IPS-18c (cell line): ENCODE results near the gene ADGRA1.
"Not testable (repeated sequence)": the region's sequence is repeated elsewhere in the genome, so short reads cannot be mapped to it uniquely, and the experiment has no call there.

Source experiments
- H3K4me3 ChIP-seq: 2 replicates; pipeline ENCODE4 v1.7.0; 2013; ENCODE audit warnings: low read depth, mild to moderate bottlenecking, low read length, moderate library complexity; ENCODE audit not compliant: insufficient read depth
- H3K9me3 ChIP-seq: one replicate; pipeline ENCODE4 v1.6.1; 2013; ENCODE audit warnings: mild to moderate bottlenecking, low read length, moderate library complexity; ENCODE audit not compliant: control insufficient read depth, insufficient read depth

ADGRA1 gene

DNA sequence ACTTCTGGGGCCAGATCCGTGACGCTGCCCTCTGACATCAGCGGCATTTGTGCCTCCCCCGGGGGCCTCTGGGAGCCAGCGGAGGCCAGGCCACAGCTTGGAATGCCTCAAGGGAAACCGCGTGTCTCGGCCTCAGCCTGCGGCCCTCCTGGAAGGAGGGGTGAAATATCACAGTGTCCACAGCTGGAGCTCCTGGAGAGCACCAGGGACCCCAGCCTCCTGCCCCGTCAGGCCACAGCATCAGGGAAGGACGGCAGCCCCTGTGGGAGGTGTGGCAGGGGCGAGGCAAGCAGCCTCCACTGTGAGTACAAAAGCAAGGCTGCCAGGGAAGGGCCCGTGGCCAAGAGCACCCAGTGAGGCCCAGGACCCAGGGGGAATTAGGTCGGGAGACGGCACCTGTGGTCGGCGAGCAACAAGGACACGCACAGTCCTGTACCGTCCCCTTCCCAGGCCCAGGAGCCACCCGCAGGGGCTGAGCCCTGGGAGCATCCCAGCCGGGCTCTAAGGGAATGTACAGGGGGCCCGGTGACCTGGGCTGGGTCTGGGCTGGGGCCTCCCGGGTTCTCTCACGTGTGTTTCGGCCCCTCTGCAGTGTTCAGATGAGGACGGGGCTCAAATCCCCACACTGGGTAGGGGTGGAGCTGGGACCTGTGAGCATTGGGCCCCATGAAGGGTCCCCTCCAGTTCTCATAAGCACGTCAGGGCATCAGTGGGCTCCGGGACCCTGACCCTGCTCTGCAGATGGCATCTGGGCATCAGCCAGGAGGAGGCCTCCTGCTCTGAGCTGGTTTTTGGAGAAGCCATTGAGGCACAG lies 53.6 kb downstream of the ADGRA1 start:
- Histone ChIP-seq H3K4me3 (no peak overlapping the region), H3K9me3 (no peaks in the 10 kb centered on the region)

DNA sequence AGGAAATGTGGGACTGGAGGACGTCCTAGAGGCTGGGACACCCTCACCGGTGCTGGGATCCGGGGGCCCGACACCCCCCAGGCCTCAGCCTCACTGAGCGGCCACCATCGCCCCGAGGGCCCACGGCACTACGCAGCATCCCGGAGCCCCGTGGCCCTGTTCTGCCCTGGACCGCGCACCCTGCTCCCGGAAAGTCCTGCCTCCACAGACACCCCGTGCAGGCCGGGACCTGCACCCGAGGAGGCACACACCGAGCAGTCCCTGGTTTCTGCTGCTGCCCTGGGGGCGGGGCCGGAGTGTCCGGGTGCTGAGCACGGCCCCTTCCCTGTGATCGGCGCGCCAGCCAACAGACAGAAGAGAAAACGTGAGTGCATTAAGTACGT lies 54.2 kb downstream of the ADGRA1 start:
- H3K4me3 ChIP-seq = no peak overlapping the region
- H3K9me3 ChIP-seq = no peaks in the 10 kb centered on the region

DNA sequence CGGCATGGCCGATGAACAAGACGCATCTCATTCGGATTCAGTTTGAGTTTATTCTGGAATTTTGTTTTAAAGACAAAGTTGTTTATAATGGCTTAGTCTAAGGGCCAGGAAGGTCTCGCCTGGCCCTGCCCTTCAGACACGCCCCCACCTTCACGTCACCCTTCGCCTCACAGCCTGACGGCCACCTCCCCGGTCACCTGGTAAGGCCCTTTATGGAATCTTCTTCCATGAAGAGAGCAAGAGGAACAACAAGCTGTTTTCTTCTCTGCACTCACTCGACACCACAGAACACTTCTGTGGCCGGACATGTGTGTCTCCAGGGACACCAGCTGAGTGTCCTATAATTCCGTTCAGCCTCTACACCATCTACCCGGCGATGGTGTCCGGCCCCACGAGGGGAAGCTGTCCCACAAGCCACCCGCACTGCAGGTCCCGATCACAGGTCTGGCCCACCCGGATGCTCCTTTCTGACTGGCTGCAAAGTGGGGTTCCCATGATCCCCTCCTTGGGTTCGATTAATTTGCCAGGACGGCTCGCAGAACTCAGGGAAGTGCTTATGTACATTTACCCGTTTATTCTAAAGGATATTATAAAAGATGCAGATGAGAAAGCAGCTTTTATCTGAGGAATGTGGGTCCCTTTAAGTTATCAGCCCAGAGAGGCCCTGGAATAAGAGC lies 54.9 kb downstream of the ADGRA1 start:
- H3K9me3 ChIP-seq = no peaks in the 10 kb centered on the region

DNA sequence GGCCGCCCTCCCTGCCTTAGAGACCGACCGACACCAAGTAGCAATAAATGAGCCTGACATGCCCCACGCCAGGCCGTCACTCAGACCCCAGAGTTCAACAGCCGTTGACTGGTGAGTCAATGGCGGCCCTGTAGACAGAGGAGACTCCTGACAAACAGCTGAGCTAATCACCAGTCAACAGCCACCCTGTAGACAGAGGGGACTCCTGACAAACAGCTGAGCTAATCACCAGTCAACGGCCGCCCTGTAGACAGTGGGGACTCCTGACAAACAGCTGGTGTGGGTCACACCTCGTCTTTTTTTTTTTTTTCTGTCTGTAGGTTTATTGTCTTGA lies 55.4 kb downstream of the ADGRA1 start:
- H3K9me3 ChIP-seq = no peaks in the 10 kb centered on the region
- no peak overlapping the region for H3K4me3 ChIP-seq

More for the DNA sequence above, 54.9 kb downstream of the ADGRA1 start:
- no peak overlapping the region for H3K4me3 ChIP-seq

DNA sequence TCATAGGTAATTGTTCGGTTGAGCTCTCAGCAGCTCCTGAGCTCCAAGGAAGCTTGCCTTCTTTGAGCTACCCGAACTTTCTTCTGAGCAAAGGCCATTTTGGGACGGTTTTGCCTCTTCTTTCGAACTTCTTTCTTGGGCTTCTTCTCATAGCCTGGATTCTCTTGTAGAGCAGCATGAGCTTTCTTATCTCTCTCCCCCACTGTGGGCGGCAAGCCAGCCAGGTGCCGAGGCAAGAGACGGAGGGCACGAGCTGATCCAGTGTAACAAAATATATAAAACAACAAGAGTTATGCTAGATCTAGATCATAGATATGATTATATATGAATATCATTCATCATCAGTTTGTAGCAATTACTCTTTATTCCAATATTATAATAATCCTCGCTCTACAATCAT lies 55.8 kb downstream of the ADGRA1 start:
- no peak overlapping the region for H3K4me3 ChIP-seq
- no peaks in the 10 kb centered on the region for H3K9me3 ChIP-seq

DNA sequence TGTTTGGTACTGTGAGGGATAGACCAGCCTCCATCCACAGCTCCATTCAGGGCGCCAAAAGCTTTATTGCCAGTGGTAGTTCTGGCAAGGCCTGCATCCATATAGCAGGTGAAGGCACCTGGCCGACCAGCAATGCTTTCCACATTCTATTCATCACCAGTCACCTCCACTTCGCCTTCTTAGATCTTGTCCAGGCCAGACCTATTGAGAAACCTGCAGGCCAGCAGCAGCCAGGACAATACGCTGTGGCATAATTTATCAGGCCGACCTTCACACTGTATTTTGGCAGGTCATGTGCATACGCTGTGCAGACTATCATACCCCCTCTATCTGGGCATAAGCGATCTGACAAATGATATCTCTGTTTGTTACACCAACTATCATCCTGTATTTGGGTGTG lies 57.0 kb downstream of the ADGRA1 start:
- Histone ChIP-seq H3K9me3 (no peaks in the 10 kb centered on the region), H3K4me3 (no peak overlapping the region)

DNA sequence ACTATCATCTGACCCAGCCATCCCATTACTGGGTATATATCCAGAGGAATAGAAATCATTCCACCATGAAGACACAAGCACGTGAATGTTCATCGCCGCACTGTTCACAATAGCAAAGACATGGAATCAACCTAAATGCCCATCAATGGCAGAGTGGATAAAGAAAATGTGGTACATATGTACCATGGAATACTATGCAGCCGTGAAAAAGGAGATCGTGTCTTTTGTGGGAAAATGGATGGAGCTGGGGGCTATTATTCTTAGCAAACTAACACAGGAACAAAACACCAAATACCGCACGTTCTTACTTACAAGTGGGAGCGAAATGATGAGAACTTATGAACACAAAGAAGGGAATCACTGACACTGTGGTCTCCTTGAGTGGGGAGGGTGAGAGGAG lies 62.5 kb downstream of the ADGRA1 start:
- H3K9me3 ChIP-seq = peaks cover under 1% of the 10 kb centered on the region
- H3K4me3 ChIP-seq = no peak overlapping the region

DNA sequence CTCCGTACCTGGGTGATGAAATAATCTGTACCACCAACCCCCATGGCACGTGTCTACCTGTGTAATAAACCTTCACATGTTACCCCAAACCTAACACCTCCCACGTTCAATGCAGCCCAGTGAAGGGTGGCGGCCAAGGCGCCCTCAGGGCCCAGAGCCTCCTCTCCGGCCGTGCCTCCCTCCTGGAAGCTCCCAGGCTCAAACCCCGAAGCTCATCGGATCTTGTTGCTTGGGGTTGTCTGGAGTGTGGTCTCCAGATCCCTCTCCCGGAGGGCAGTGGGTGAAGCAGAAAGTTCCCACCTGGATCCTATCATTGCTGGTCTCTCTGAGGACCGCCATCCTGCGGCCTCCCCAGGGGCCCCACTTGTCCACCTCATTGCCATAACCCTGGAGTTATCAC lies 62.9 kb downstream of the ADGRA1 start:
- peaks cover 2% of the 10 kb centered on the region for H3K9me3 ChIP-seq
- no peak overlapping the region for H3K4me3 ChIP-seq

DNA sequence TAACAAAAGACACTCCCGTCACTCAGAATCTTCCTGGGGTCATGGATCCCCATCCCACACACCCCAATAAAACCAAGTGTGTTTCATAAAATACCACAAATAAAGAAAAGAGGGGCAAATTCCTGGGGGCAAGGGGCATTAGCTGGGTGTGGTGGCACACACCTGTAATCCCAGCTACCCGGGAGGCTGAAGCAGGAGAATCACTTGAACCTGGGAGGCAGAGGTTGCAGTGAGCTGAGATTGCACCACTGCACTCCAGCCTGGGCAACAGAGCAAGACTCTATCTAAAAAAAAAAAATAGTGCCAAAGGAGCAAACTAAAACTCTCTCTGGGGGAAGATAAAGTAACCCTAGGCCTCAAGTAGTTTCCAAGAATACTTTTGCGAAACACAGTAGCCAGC lies 63.3 kb downstream of the ADGRA1 start:
- H3K9me3 ChIP-seq, H3K4me3 ChIP-seq: not testable (repeated sequence)

DNA sequence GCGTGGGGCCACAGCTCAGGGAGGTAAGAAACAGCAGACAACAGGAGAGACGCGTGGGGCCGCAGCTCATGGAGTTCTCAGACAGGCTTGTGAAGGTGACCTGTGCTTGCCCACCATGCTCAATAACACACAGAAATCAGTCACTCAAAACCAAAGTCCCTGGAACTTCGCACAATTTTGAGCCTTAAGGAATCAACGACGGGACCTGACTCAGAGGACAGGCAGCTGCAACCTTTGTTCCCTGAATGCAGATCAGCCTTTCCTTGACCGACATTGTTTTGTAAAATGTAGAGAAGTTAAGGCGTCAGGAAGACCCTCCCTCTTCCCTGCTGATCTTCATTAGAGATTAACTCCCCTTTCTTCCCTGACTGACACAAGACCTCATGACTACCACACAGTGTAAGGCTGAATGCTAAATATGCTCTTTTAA lies 63.8 kb downstream of the ADGRA1 start:
- Histone ChIP-seq H3K9me3 (peaks cover 2% of the 10 kb centered on the region), H3K4me3 (no peak overlapping the region)

DNA sequence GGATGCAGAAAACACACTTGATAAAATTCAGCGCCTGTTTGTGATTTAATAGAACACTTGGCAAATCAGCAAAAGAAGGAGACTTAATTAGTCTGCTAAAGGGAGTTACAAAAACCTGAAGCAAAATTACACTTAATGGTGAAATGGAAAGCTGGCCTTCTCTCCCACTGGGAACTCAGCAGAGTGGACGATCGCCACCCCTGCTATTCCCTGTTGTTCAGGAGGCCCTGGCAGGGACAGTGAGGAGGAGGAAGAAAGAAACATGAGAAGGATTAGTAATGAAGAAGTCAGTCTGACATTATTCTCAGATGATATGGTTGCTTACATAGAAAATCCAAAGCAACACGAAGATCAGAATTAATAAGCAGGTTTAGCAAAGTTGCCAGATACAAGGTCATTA lies 66.7 kb downstream of the ADGRA1 start:
- Histone ChIP-seq H3K4me3 (no peak overlapping the region), H3K9me3 (peaks cover 2% of the 10 kb centered on the region)

DNA sequence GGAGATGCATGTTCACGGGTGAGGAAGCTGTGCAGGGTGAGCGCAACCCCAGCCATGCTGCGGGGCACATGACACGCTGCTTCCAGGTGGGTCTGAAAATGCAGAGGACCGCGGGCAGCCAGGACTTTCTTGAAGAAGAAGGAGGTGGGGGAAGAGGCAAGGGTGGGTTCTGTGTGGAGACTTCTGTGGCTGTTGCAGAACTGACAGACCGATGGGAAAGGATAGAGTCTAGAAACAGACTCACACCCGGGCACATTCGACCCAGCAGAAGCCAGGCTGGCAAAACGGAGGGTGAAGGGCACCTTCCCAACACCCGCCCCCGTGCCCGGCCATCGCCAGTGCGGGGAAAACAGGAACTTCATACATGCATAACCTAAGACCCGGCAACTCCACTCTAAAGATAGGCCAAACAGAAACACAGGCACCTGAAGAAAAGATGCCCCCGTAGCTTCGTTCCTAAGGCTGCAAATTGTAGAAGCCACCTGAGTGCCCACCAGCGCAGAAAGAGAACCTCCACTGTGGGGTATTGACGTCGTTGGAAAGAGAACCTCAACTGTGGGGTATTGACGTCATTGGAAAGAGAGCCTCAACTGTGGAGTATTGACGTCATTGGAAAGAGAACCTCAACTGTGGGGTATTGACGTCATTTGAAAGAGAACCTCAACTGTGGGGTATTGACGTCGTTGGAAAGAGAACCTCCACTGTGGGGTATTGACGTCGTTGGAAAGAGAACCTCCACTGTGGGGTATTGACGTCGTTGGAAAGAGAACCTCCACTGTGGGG lies 67.5 kb downstream of the ADGRA1 start:
- H3K9me3 ChIP-seq = peaks cover 2% of the 10 kb centered on the region
- no peak overlapping the region for H3K4me3 ChIP-seq

DNA sequence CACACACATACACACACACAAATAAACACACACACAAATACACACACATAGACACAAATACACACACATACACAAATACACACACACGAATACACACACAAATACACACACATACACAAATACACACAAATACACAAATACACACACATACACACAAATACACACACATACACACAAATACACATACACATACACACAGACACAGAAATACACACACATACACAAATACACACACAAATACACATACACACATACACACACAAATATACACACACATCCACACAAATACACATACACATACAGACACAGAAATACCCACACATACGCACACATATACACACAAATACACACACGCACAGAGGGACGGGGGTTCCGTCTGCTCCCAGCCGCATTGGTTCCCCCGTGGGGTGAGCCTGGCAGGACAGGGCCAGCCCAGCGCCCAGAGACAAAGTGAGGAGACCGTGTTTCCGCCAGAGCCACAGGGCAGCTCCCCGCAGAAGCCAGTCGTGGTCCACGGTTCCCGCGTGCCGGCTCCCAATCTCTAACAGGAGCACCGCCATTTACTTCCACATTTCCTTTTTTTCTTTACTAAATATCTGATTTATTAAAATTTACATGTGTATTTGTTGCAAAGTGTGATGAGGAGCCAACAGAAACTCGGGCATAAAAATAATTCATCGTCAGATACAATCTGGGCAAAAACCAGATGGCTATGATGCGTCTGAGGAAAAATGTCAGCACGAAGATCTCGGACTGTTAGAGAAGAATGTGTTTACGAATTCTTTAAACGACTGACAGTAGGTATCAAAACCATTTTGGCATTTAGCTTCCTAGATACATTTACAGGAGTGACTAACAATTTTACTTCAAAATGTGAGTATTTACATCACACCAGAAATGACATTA lies 69.2 kb downstream of the ADGRA1 start:
- no peak overlapping the region for H3K4me3 ChIP-seq
- peaks cover 2% of the 10 kb centered on the region for H3K9me3 ChIP-seq

DNA sequence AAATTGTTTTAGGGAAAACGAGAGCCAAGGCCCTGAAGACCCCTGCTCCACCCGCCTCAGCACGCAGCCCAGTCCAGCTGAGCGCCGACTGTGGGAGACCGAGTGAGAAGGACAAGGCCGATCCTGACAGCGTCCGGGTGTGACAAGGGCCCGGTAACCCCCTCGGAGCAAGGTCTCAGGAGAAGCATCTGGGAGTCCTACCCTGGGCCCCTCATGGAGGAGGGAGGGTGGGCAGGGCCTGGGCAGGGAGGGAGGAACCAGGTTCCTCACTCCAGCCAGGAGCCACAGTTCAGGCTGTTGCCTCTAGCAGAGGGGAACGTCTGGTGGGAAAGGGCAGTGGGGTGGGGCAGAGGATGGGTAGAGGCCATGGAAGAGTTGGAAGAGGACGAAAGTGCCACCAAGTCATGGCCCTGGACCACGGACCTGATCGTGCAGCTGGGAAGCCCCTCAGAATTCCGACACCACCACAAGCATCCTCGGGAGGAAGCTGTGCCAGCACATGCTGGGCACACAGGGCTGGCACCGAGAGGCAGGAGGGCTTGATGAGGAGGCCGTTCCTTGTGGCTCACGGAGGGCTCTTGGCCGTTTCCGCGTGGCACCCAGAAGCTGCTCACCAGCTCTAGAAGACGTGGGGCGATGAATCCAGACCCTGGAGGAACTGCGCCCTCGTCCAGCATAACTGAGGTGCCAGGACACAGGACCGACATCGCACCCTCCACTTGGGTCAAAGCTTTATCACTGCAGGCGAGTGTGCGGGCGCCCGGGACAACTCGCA lies 70.1 kb downstream of the ADGRA1 start:
- Histone ChIP-seq H3K4me3 (no peak overlapping the region), H3K9me3 (peaks cover 2% of the 10 kb centered on the region)

DNA sequence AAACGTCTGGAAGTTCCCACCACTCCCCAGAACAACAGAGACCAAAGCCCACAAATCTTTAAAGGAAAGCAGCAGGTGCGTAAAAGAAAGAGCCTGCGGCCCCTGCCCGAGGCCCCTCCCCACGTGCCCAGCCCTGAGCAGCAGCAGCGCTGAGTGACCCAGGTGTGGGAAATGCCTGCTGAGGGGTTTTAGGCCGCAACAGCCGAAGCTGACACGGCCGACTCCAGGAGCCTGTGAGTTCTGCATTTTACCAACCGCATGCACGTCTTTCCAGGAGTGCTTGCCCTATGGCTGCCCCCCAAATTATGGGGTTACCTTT lies 70.7 kb downstream of the ADGRA1 start:
- Histone ChIP-seq H3K9me3 (peaks cover 2% of the 10 kb centered on the region), H3K4me3 (no peak overlapping the region)

DNA sequence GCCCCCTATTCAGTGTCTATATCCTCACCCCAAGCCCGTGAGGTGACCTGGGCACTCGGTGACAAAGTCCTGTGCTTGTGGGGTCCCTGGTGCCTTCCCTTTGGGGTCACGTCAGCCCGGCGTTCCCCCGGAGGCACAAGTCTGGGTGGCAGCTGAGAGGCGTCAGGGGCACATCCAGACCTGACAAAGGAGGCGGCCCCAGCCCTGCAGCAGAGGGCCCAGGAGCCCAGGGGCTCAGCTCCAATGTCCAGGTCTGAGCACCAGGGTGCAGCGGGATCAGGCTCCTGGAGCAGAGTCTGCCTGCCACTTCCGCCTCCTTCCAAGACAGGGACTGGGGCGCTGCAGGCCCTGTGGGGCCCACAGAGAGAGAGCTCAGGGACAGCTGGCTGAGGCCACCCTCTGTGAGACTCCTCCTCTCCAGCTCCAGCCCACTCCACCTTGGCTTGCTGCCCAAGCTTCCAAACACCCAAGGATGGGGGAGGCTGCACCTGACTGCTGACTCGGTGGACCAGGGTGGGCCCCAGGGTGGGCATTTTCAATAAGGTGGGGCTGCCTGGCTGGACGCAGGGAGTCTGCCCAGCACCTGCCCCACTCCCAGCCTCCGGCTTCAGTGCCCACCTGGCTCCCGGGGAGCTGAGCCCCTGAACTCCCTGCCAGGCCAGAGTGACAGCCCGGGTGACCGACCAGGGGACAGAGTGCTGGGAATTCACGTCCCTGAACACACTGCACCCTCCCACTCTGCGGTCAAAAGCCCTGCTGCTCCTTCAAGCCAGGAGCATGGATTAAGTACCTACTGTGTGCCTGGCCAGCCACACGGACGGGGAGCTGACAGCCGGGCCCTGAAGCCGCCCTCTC lies 71.3 kb downstream of the ADGRA1 start:
- Histone ChIP-seq H3K9me3 (peaks cover 2% of the 10 kb centered on the region), H3K4me3 (no peak overlapping the region)
